Coronary artery (tissue), 2 donors: Measurements from ENCODE around the gene IPPK.
"Not testable (repeated sequence)": the region's sequence is repeated elsewhere in the genome, so short reads cannot be mapped to it uniquely, and the experiment has no call there.

Source experiments
- DNase-seq: peaks from one replicate; pipeline ENCODE4 v3.0.0-alpha.2; 2017; ENCODE audit warnings: low spot score
- H3K27ac ChIP-seq, 2 donors: fragments of 200-600 bp; sonication (generic); one replicate each; pipeline ENCODE4 v1.5.1; 2016 to 2019
- H3K4me3 ChIP-seq: fragments of 200-600 bp; sonication (generic); 2 replicates; pipeline ENCODE4 v1.5.1; 2016; ENCODE audit warnings: mild to moderate bottlenecking, moderate library complexity
- CTCF ChIP-seq: fragments of 200-600 bp; sonication (generic); IDR thresholded peaks from one replicate; pipeline ENCODE4 v1.5.1; 2019; ENCODE audit warnings: antibody characterized with exemption

The IPPK gene

GRCh38 chr9:92634712-92635605 lies 35.0 kb downstream of the IPPK start:
- H3K4me3 ChIP-seq: peak overlapping the region; percentile 26

GRCh38 chr9:92633614-92634278 lies 36.2 kb downstream of the IPPK start:
- DNase-seq: peak; percentile 66
- Histone ChIP-seq H3K4me3 (no peak overlapping the region), H3K27ac (peak overlapping the region in 1 of 2 donors; percentile 72)
- TF ChIP-seq CTCF: no peak

More at GRCh38 chr9:92634712-92635605, 35.0 kb downstream of the IPPK start:
- DNase-seq: peak; percentile 84
- peak overlapping the region; percentile 50 to 72 for H3K27ac ChIP-seq
- TF ChIP-seq CTCF: peak; percentile 94

DNA sequence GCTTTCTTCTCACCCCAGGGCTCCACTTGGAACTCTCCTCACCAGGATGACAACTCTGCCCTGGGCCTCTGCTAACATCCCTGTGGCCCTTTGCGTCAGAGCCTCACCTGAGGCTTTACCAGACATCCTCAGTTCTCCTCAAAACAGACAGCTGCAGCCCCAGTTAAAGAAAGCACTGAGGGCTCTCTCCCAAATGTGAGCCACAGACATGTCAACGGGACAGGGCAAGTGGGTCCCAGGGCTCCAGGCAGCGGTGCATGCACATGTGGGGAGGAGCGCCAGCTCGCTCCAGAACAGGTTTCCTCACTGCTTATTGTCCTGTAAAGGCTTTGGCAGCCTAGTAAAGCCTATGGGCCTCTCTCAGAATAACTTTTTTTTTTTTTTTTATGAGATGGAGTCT lies 37.3 kb downstream of the IPPK start:
- Histone ChIP-seq H3K27ac (peak overlapping the region; percentile 66 to 67), H3K4me3 (no peak overlapping the region)
- peak; percentile 57 for DNase-seq
- no peak for TF ChIP-seq CTCF

DNA sequence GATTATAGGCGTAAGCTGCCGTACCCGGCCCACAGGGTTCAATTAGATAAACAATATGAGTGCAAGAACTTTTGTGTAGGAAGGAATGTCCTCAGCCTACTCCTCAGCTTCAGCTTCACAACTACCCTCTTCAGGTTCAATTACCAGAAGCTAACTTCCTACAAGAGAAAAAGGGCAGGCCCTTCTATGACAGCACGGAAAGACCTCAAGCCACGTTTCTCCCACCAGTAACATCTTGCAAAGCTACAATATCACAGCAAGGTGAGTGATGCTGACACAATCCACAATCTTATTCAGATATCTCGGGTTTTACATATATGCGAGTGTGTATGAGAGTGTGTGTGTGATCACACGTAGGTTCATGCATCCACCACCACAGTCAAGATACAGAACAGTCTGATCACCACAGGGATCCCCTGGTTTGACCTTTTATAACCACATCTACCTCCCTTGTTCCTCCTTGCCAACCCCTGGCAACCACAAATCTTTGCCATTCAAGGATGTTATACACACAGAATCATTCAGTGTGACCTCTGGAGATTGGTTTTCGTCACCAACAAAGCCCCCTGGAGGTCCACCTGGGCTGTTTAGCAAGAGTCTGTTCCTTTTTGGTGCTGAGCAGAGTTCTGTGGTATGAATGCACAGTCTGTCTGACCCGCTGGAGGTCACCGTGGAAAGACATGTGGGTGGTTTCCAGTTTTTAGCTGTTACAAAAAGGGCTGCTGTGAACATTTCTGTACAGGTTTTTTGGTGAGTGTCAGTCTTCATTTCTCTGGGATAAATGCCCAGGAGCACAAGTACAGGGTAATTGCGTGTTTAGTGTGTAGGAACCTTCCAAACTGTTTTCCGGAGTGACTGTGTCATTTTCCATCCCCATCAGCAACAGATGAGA lies 38.2 kb downstream of the IPPK start:
- no peak overlapping the region for H3K4me3 ChIP-seq
- H3K27ac ChIP-seq: peak overlapping the region; percentile 66 to 67
- peak; percentile 69 for DNase-seq
- TF ChIP-seq CTCF: no peak

- Histone ChIP-seq H3K4me3 (no peak overlapping the region), H3K27ac (no peak overlapping the region)
- no peak for TF ChIP-seq CTCF
- no peak for DNase-seq
Measured at GRCh38 chr9:92627651-92628050, 42.3 kb downstream of the IPPK start.

DNA sequence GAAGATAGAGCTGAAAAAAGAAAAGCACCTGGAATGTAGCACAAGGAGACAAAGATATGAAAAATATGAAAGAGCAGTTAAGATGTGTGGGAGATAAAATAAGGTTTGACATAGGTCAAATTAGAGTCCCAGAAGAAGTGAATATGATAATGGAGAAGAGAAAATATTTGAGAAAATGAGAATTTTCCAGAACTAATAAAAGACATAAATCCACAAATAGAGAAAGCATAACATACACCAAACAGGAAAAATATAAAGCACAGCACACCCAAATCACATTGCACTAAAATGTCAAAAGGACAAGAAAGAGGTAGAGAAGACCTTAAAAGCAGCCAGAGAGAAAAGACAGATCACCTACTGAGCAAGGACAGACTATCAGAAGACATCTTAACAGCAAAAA lies 43.4 kb downstream of the IPPK start:
- H3K4me3 ChIP-seq: no peak overlapping the region
- H3K27ac ChIP-seq: no peak overlapping the region
- no peak for DNase-seq
- TF ChIP-seq CTCF: no peak

DNA sequence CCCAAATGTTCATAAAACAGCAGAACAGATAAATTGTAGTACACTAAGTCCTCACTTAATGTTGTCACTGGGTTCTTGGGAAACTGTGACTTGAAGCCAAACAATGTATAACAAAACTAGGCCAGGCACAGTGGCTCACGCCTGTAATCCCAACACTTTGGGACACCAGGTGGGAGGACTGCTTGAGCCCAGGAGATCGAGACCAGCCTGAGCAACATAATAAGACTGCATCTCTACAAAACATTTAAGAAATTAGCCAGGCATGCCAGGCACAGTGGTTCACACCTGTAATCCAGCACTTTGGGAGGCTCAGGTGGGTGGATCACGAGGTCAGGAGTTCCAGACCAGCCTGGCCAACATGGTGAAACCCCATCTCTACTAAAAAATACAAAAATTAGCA lies 46.0 kb downstream of the IPPK start:
- not testable (repeated sequence) for H3K4me3 ChIP-seq, DNase-seq, H3K27ac ChIP-seq
